T-helper 2 cell treated with Interferon-gamma antibody and Interleukin-4, amounts not matched to agents 100 ng/mL and 5 ng/mL, for 36 hours (primary cell): ENCODE measurements around the gene ASB4. TPM values are rescaled to one million over a fixed set of nuclear protein-coding genes. Genes with fewer than 3 reads are reported as not detected.
"Not testable (repeated sequence)": the region's sequence is repeated elsewhere in the genome, so short reads cannot be mapped to it uniquely, and the experiment has no call there.

ENCODE experiments used
- intact Hi-C: fragments of 100-400 bp; cut with micrococcal nuclease; formaldehyde crosslinking; loops from one replicate; pipeline ENCODE4 v1.15.1; 2023
- total RNA-seq: library from RNA; stranded (reverse); gene quantifications from 2 replicates; pipeline ENCODE4 v1.2.3, GENCODE V29; 2022

ASB4 gene
- total RNA-seq, 1 donor from 2014 or later: not detected

DNA sequence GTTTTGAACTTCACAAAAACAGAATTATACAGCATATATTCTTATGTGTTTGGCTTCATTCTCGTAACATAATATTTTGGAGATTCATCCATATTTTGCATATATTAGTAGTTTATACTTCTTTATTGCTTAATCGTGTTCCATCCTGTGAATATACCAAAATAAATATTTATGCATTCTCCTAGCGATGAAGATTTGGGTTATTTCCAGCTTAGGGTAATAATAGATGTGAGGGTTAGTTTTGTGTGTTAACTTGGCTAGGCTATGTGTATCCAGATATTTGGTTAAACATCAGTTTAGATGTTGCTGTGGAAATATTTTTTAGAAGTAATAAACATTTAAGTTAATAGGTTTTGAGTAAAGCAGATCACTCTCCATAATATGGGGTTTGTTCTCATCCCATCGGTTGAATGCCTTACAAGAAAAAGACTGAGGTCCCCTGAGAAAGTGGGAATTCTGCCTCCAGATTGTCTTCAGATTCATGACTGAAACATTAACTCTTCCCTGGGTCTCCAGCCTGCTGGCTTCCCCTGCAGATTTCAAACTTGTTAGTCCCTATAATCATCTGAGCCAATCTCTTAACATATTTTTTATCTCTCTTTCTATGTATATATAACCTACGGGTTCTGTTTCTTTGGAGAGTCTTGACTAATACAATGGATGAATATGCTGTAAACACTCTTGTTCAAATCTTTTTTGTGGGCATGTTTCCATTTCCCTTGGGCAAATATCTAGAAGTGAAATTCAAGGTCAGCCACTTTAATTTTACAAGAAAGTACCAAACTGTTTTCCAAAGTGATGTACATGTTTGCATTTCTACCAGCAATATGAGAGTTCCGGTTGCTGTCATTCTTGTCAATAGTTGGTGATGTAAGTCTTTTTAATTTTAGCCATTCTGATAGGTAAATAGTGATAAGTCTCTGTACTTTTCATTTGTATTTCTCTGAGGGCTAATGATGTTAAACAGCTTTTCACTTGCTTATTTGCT, 61.9 kb downstream of the ASB4 start:
- intact Hi-C loops: loop anchor here (10.0 kb wide), 1 partner anchor 753 kb away; no protein-coding TSS in a partner anchor

DNA sequence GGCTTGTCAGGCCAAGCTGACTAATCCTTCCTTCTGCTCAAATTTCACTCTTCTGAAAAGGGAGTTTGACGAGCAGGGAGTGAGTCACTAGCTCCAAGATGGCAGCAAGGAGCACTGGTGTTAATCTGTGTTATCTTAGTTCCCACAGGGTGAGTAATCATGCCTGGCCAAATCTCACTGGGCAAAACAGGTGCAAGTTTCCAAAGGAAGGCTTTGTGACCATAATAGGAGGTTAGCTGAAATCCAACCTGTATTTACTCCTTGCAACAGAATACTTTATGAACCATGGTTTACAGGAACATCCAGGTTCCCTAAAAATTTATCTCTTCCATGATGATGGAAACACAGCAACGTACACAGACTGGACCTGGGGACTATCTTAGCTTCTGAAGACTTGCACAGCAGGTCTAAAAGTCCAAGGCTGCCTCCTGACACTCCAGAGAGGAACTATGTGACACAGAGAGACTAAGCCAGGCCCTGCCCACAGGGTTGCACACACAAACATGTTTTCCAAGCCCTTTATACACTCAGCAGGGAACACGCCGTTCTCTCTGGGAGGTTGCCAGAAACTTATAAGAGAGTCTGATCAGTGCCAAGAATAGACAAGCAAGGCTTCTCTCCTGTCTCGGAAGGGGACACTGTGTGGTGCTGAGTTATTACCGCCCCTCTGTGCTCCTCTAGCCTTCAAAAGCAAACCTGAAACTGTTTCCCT, 64.2 kb downstream of the ASB4 start:
- intact Hi-C loops: loop anchor here (10.0 kb wide), 1 partner anchor 755 kb away; no protein-coding TSS in a partner anchor

DNA sequence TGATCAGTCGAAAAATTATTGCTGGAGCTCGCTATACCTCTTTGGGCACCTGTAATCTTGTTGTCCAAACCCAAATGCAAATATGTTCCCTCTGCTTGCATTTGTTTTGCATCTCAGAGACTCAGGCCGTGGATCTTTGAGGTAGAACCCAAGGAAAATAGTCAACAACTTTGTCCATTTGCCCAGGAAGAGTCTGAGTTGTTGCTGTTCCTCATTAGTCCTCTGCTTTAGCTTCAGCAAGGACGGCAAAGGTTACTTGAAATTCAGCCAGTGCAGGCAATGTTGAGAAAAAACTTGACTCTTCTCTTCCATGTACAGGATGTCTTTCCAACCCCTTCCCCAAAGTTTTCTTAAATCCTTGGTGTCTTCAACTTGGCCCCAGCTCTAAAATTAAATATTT, 64.8 kb downstream of the ASB4 start:
- intact Hi-C loops: no loop called here

DNA sequence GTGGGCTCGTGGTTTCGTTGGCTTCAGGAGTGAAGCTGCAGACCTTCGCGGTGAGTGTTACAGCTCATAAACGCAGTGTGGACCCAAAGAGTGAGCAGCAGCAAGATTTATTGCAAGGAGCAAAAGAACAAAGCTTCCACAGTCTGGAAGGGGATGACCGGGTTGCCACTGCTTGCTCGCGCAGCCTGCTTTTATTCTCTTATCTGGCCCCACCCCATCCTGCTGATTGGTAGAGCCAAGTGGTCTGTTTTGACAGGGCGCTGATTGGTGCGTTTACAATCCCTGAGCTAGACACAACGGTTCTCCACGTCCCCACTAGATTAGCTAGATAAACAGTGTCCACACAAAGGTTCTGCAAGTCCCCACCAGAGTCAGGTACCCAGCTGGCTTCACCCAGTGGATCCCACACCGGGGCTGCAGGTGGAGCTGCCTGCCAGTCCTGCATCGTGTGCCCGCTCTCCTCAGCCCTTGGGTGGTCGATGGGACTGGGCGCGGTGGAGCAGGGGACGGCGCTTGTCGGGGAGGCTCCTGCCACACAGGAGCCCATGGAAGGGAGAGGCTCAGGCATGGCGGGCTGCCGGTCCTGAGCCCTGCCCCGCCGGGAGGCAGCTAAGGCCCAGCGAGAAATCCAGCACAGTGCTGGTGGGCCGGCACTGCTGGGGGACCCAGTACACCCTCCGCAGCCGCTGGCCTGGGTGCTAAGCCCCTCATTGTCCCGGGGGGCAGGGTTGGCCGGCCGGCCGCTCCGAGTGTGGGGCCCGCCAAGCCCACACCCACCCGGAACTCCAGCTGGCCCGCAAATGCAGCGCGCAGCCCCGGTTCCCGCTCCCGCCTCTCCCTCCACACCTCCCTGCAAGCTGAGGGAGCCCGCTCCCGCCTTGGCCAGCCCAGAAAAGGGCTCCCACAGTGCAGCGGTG, 66.5 kb downstream of the ASB4 start:
- intact Hi-C loops: not testable (repeated sequence)

DNA sequence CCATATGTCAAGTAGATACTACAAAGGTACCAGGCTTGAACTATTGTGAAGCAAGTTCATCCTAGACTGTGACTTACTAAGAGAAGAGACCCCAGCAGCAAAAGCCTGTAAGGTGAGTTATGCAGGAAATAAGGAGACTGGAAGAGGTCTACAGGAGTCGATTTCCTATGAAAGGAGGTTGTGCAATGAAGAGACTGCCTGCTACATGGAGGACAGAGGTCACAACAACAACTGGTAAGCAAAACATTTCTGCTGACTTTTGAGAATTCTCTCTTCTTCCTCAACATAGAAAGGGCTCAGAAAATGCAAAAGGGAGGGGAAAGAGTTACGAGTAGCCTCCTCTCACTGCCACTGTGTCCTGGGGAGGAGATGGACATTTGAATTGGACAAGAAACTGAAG, 68.2 kb downstream of the ASB4 start:
- intact Hi-C loops: no loop called here

DNA sequence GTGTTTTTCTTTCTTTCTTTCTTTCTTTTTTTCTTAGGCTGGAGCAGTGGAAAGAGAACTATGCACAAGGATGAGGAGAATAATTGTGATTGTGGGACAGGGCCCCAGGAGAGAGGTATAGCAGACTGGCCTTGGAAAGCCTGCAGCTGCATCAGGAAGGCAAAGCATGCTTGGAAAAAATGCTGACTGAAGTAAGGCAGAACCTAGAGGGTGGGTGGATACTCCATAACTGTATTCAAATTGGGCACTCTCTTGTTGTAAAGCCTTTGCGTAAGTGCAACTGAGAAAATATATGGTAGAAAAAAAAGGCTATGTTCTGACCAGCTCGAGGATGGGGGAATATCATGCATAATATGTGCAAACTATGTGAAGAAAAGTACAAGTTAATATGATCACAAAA, 71.0 kb downstream of the ASB4 start:
- intact Hi-C loops: no loop called here

DNA sequence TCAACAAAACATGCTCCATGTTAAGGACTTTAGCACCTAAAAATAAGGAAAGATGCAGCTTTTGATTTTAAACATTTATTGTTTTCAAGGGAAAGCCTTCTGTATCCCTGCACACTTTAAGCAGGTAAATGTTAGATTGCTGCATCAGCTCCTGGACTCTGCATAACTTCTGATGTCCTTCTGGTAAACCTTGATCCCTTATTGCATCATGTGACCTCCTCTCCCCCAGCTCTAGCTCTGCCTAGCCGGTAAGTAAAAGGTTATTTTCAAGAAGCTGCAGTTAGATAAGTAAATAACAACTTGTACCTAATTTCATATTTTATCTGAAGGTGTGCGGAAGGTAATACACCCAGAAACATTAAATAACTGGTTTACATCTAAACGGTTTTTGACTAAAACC, 73.1 kb downstream of the ASB4 start:
- intact Hi-C loops: no loop called here

DNA sequence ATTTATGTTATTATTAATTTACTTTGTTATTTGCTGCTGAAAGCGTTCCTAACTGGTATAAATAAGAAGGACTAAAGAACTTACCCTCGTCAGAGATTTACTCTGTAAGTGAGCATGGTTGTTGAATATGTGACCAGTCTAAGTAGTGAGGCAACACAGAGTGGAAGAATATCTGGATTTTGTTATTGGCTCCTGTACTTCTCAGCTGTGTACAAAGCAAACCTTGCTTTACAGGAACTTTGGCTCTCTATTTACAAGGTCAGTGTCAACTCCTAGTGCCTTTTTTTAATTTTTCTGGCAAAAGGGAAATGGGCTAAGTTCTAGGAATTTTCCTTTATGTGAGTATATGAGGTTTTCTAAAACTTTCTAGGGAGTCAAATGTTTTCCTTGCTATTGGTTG, 74.9 kb downstream of the ASB4 start:
- intact Hi-C loops: no loop called here

DNA sequence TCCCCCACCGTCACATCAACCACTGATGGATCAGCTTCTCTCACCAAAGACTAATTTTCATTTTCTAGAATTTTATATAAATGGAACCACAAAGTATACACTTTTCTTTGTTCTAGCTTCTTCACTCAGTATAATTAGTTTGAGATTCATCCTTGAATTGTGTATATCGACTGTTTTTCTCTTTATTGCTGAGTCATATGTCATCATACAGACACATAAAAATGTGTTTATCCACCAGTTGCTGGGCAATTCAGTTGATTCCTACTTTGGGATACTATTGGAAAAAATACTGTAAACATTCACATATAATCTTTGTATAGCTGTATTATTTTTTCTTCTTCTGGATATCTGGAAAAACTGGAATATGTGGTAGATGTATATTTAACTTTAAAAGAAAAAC, 84.0 kb downstream of the ASB4 start:
- intact Hi-C loops: no loop called here

DNA sequence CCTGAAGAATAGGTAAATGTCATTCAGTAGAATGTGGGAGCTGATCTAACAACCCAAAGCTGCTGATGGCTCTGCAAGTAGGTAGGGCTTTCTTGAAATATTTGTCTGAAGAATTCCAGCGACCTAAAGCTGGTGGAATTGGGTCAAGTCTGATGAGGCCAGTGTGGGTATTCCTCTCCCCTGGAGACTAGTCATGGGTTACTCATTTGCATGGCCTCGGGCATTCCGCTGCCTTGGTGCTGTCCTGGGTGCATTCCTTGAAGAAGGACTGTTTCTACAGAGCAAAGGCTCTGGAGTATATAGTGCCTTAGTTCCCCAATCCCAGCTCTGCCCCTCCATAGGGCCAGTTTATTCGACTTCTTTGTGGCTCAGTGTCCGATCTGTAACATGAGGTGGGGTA, 91.4 kb downstream of the ASB4 start:
- intact Hi-C loops: no loop called here

DNA sequence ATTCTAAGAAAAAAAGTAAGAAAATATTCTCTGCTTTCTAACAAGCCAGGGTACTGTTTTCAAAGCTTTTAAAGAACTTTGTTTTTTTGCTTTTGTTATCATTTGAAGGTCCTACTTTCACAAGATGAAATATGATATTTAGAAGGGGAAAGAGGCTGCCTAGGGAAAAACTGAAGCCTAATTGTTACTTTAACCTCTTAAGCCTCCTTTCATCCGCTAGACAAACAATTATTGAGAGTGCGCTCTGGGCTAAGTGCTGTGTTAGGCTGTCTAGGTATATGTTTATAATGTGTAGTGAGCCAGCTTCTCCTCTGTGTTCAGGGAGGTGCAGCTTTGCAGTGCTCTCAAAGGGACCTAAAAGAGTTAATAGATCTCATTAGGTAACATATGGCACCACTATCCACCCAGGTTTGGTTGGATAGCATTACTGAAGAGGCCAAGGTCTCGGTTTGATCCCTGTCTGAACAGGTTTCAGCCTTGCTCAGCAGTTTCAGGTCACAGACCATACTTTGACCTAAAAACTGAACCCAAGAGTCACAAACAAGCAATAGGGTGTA, 92.6 kb downstream of the ASB4 start:
- intact Hi-C loops: no loop called here

DNA sequence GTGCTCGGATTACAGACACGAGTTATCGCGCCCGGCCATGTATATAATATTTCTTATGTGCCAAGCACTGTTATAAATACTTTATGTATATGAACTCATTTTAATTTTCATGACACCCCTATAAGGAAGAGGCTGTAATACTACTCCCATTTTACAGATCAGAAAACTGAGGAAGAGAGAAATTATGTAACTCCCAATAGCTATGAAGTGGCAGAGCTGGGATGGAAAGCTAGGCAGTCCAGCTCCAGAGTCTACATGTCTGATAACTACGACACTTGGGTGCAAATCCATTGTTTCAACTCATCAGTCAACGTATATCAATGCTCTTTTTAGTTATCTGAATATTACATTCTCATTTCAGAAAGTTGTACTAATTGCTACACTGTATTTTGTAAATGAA, 93.6 kb downstream of the ASB4 start:
- intact Hi-C loops: no loop called here

DNA sequence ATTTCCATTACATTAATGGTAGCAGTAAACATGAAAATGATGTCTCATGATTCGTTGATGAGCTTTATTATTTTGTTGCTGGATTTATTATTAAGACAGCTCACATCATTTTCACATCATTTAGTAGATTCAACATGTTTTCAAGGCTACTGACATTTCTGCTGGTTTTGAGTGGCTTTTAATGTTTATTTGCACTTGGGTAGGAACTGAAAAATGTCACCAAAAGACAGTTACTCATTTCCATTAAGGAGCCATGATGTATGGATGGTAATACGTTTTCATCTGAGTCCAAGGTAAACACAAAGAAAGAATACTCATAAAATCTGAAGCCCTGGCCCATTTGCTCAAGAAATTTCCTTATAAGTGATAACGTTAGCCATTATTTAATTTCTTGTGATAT, 95.7 kb downstream of the ASB4 start:
- intact Hi-C loops: no loop called here

DNA sequence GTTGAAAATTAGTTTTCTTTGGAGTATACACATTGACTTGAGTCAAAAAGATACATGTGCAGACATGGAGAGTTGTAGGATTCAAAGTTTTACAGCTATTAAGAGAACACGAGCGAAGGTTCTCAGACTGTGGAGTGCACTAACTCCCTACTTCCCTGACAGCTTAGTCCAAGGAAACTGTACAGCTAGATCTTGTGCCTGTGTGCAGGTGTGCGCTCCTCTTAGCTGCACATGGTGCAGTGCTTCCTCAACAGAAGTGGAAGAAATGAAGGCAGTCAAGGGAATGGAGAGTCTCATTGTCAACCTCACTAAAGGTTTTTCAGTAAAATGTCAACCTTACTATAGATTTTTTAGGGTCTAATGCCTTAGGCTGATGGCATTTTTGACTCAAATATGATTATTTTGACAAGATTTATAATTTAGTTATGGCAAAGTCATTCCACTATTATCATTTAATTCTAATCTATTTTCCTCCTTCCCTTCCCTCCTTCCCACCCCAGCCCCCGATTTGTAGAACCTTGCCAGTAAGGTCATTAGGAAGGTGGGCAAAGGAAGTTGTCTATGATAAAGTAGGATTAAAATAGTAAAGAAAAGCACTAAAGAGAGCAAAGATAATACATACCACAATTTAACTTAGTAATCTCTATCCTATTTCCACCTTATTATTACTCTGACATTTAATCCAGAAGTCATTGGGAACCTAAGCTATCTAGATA, 97.0 kb downstream of the ASB4 start:
- intact Hi-C loops: no loop called here

DNA sequence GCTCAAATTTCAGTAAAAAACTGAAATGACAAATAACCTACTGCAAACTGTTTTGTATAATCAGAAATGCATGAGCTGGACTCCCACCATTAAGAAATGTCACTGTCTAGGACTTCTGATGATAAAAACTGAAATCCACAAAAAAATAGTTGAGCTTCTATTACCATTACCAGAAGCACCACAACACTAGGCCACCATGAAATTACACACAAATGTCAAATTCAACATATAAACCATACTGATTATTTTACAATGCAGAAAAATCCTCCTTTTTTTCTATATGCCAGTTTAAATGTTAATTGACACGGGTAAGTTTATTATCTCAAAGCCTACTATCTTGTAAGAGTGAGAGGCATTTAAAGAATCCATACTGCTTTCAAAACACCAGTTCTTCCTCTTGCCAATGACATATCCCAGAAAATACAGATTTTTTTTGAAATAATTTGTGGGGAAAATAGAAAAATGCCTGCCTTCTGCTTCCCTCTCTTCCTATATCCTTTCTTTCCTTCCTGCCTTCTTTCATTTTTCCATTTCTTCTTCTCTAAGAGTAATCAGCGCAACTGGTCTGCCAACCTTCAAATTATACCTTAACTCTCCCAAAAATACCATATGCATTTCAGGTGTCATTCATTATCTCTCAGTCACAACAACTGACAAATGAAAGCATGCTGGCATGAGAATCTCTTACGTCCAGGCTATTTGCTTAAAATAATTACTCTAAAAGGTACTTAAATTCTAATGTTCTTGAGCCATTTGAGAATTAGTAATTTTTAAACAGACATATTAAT, 98.3 kb downstream of the ASB4 start:
- intact Hi-C loops: no loop called here

DNA sequence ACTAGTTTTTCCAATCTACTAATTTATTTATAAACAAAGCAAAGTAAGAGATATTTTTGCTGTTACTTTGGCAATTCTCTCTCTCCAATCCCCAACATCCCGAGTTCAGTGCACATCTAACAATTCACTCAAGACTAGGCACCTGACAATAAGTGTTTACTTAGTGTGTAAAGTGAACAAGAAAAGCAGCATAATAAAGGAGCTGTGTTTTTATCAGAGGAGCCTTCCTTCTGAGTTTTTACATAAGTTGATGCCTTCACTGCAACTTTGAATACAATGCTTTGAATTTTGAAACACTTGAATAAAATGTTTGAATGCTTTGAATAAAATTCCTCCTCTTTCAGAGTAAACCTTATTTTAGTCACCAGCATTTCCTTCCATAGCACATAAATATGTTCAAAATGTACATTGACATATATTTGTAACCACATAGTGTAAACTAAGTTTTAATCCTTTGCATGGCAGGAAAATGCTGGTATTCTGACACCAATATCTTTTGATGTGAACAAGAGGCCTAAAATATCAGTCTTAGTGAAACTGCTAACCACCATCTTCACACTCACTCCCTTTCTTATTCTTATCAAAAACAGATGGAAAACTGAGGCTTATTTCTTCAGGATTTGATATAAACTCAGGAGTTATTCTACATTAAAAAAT, 99.2 kb downstream of the ASB4 start:
- intact Hi-C loops: no loop called here

DNA sequence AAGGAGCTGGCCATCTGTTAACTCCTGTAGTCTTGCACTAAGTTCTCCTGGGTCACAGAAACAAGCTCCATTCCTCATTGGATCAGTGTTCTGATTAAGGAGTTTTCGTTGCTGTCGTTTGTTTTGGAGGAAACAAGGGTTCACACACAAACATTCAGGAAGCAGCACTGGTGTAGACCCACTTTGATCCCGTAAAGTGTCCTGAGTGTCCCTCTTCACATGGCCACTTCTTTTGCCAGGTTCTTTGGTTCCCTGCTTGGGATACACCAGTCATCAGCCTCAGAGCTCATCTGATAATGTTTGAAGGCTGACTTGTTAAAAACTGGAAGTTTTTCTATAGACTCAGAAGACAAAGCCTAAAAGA, 99.7 kb downstream of the ASB4 start:
- intact Hi-C loops: no loop called here

DNA sequence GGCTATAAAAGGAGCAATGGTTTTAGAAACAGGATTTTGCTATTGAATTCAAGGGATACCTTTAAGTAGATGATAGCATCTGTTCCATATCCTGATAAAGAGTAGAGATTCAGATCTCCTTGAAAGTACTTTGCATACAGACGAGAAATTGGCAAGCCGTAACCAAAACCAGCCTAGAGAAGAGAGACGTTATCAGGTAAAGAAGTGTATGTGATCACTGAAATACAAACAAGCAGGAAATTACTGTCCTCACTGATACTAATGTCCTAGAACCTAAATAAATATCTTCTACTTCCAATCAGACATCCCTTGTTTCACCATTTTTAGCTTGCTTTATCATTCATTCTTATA, 101.2 kb downstream of the ASB4 start:
- intact Hi-C loops: no loop called here

DNA sequence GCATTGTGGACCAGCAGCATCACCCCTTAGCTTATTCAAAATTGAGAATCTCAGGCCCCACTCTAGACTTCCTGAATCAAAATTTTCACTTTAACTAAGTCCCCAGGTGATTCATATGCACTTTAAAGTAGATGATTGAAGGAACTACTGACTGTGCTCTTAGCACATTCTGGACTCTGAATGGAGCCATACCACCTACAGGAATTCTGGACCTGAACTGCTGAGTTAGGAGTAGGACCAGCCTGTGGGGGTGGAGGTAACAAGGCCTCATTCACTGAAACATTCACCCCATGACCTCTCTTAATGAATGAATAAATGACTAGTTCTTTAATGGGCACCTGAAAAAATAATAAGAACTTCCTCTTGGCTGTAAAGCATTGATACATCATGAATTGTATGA, 103.3 kb downstream of the ASB4 start:
- intact Hi-C loops: no loop called here
